HG02840 (cell line): ENCODE data around the gene BSG.
"Not testable (repeated sequence)": the region's sequence is repeated elsewhere in the genome, so short reads cannot be mapped to it uniquely, and the experiment has no call there.

ENCODE experiments used
- ATAC-seq: cut with Tn5 transposase; IDR thresholded peaks from one replicate; pipeline ENCODE4 v1.9.1; 2021; ENCODE audit warnings: mild to moderate bottlenecking, moderate library complexity, moderate number of reproducible peaks; ENCODE audit not compliant: unreplicated experiment, low FRiP score

The BSG gene

GRCh38 chr19:601790-602189 is 29.4 kb downstream of the BSG start:
- no peak for ATAC-seq

GRCh38 chr19:602391-603301 is 30.2 kb downstream of the BSG start:
- no peak for ATAC-seq

- not testable (repeated sequence) for ATAC-seq
These were observed 30.9 kb downstream of the BSG start for GRCh38 chr19:603302-603639.

GRCh38 chr19:603779-604178 is 31.4 kb downstream of the BSG start:
- ATAC-seq: not testable (repeated sequence)

GRCh38 chr19:604355-604754 is 32.0 kb downstream of the BSG start:
- ATAC-seq: no peak

GRCh38 chr19:605061-605971 is 32.9 kb downstream of the BSG start:
- ATAC-seq: not testable (repeated sequence)

- ATAC-seq: no peak
These were observed 35.1 kb downstream of the BSG start for GRCh38 chr19:607301-608154.

GRCh38 chr19:608155-609003 is 36.0 kb downstream of the BSG start:
- ATAC-seq: no peak

- no peak for ATAC-seq
These were observed 36.6 kb downstream of the BSG start for GRCh38 chr19:609004-609346.

GRCh38 chr19:610071-610800 is 37.8 kb downstream of the BSG start:
- no peak for ATAC-seq

- no peak for ATAC-seq
These were observed 38.5 kb downstream of the BSG start for GRCh38 chr19:610801-611480.

- ATAC-seq: no peak
These were observed 39.1 kb downstream of the BSG start for GRCh38 chr19:611481-611868.

- no peak for ATAC-seq
These were observed 40.5 kb downstream of the BSG start for GRCh38 chr19:612941-613340.

- no peak for ATAC-seq
These were observed 41.6 kb downstream of the BSG start for GRCh38 chr19:613732-614567.

- no peak for ATAC-seq
These were observed 43.2 kb downstream of the BSG start for GRCh38 chr19:615619-616018.

GRCh38 chr19:616062-616700 is 43.8 kb downstream of the BSG start:
- no peak for ATAC-seq
